Placental epithelial cell (primary cell): Measurements from ENCODE around the gene VEGFC. TPM values are rescaled to one million over a fixed set of nuclear protein-coding genes. Genes with fewer than 3 reads are reported as not detected.

Source experiments
- total RNA-seq: library from RNA; depleted of rRNA; stranded (reverse); fragments of >200 nt; gene quantifications from 2 replicates; pipeline ENCODE4 v1.2.3, GENCODE V29; 2012

The VEGFC gene, protein sequence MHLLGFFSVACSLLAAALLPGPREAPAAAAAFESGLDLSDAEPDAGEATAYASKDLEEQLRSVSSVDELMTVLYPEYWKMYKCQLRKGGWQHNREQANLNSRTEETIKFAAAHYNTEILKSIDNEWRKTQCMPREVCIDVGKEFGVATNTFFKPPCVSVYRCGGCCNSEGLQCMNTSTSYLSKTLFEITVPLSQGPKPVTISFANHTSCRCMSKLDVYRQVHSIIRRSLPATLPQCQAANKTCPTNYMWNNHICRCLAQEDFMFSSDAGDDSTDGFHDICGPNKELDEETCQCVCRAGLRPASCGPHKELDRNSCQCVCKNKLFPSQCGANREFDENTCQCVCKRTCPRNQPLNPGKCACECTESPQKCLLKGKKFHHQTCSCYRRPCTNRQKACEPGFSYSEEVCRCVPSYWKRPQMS
- total RNA-seq, result 0.43 and 0.79 TPM in 2 replicates

DNA sequence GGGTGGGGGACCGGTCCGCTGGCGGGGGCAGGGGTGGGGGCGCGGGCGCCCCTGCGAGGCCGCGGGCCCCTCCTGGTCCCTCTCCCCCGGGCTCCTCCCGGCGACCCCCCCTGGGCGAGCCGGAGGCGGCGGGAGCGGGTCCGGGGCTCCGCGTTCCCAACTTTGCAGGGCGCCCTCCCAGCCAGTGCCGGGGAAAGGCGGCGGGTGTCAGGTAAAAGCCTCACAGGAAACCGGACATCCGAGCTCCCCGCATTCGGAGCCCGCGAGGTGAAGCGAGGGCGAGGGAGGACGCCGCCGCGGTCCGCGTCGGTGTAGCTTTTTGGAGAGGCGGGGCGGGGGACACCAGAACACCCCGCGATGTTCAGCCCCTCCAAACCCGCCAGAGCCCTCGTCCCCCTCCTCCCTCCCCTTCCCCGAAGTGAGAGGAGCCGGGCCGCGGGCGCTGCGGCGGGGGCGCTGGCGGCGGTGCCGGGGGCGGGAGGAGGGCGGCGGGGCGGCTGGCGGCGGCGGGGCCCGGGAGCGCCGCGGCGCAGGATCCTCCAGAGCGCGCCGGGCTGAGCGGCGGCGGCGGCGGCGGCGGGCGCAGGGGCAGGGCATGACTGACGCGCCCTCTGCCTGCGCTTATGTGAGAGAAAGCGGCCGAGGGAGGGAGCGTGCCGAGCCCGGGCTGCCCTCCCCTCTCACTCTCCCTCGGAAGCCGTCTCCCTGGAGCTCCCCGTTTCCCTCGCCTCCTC is at the start of gene VEGFC:
TSS of gene VEGFC (minus strand) at position 597 of the 734 bp plus-strand sequence. CDS start 611 bp downstream, outside the sequence.

